Left lobe of liver (tissue), 2 donors: Measurements from ENCODE around the gene GRID2. TPM values are rescaled to one million over a fixed set of nuclear protein-coding genes. Genes with fewer than 3 reads are reported as not detected.

ENCODE experiments used
- ATAC-seq: fragments of 200-7000 bp; cut with Tn5 transposase; one replicate; pipeline ENCODE4 v1.9.1; 2020; ENCODE audit warnings: mild to moderate bottlenecking, moderate library complexity
- DNase-seq: peaks from one replicate; pipeline ENCODE4 v3.0.0-alpha.2; 2020; ENCODE audit warnings: low spot score
- total RNA-seq: library from RNA; stranded (reverse); gene quantifications from one replicate; pipeline ENCODE4 v1.2.1, GENCODE V29; 2021
- donor health status: DM: no; HTN: no; CAD: no; lungs with moderate emphysema.
- donor health status: DM: no; HTN: yes; CAD: no.

The GRID2 gene
- total RNA-seq, 1 donor from 2014 or later = not detected

GRCh38 chr4:93053140-93053539 lies 749.4 kb downstream of the GRID2 start:
- ATAC-seq (no peak), DNase-seq (no peak)

GRCh38 chr4:93061826-93062225 lies 758.1 kb downstream of the GRID2 start:
- no peak for DNase-seq
- ATAC-seq = no peak

DNA sequence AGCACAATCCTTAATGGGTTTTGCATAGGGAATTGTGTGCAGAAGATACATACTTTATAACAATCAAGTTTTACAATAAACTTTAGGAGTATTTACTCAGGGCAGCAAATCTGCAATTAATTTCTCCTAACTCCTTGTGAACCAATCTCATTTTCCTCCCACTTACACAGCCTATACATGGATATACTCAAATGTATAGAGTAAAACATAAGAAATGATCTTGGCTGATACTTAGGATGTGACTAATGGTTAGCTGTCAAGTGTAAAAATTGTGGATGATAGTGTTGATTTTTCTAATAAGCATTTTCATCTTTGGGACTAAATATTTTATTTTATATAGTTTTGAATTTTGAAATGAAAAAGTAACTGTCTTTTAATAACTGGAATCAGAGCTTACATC lies 759.6 kb downstream of the GRID2 start:
- ATAC-seq (no peak), DNase-seq (no peak)

DNA sequence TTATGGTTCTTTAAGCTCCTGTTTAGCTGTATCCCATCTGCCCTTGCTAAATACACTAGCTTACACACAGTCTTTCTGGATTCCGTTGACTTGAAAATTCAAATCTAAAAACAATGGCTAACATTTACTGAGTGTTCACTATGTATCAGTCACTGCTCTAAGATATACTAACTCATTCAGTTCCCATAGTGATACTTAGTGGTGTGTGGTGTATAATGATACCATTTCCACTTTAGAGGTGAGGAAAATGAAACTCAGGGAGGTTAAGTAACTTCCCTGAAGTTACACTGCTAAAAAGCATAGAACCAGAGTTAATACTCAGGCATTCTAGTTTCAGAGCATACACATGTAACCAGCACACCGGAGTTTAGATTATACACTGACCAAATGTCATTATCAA lies 762.0 kb downstream of the GRID2 start:
- ATAC-seq (no peak), DNase-seq (no peak)

- DNase-seq (no peak), ATAC-seq (no peak)
Observed at GRCh38 chr4:93066749-93067148, 763.0 kb downstream of the GRID2 start.

DNA sequence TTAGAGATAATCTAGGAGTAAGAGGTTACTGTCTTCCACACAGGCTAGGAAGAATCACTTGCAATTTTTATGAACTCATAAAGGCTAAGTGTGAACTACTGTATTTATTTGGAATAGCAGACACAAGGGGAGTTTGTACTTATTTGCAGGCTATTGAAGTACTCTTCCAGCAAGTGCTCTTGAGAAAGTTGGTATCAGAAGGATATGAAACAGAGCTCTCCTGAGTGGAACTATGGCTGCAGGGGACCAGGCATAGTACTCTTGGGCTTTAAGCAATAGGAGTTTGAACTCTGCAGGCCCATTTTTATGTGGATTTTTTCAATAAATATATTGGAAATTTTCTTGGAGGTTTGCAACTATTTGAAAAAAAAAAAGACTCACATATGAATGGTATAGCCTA lies 768.5 kb downstream of the GRID2 start:
- no peak for ATAC-seq
- DNase-seq = no peak

GRCh38 chr4:93080316-93080715 lies 776.5 kb downstream of the GRID2 start:
- no peak for ATAC-seq
- DNase-seq = no peak

- no peak for ATAC-seq
- DNase-seq = no peak
Observed at GRCh38 chr4:93084599-93085305, 781.0 kb downstream of the GRID2 start.

GRCh38 chr4:93086356-93086755 lies 782.6 kb downstream of the GRID2 start:
- no peak for DNase-seq
- ATAC-seq = no peak

- no peak for ATAC-seq
- no peak for DNase-seq
Observed at GRCh38 chr4:93092765-93093164, 789.0 kb downstream of the GRID2 start.

- DNase-seq = no peak
- no peak for ATAC-seq
Observed at GRCh38 chr4:93103042-93103441, 799.3 kb downstream of the GRID2 start.

- ATAC-seq = no peak
- no peak for DNase-seq
Observed at GRCh38 chr4:93116624-93117023, 812.9 kb downstream of the GRID2 start.

GRCh38 chr4:93127489-93127888 lies 823.7 kb downstream of the GRID2 start:
- no peak for DNase-seq
- ATAC-seq = no peak

GRCh38 chr4:93132631-93133030 lies 828.9 kb downstream of the GRID2 start:
- ATAC-seq (no peak), DNase-seq (no peak)

DNA sequence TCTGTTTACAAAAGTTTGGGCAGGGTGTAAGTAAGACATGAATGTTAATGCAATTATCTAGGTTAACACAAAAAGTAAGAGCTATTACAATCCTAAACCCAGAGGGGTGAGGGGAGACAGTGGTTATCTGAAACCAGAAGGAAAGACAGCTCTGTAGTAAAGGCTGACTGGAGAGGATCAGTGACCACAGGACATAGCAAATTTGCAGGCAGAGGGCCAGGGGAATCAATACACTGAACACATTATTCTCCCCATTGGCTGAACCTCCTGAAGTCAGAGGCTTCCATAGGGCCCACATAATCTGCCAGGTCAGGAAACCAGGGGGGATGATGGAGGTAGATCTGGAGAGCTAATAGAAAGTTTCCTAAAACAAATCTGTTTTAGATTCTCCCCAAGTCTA lies 835.4 kb downstream of the GRID2 start:
- no peak for DNase-seq
- ATAC-seq = no peak

DNA sequence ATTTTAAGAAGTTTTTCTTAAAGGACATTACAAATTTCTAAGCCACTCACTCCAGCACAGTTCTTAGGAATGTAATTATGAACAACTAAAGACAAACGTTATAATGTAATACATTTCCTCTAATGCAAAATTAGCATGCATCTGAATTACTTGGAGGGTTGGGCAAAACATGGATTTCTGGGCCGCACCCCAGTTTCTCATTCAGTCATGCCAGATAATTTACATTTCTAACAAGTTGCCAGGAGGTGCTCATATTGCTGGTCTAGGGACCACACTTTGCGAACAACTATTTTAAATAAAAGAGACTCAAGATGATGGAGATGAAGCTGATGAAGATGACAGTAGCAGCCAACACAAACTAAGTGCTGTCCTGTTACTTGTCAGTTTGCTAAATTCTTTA lies 840.1 kb downstream of the GRID2 start:
- DNase-seq (no peak), ATAC-seq (no peak)

DNA sequence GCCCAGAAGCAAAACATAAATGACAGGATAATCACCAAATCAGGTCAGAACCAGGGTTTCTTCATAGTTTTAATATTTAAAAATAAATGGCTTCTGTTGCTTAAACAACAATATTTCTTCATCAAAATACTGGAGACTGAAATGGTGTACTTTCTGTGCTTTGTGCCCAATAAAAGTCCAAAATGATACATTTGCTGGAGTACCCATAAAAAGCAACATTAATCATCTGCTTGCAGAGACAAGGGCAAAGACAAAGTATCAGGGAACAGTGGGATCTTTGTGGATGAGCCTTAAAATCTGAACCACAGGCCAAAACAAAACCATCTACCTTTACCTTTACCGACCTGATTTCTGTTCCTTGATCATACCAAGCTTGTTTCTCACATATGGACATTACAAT lies 840.9 kb downstream of the GRID2 start:
- DNase-seq (no peak), ATAC-seq (no peak)

- DNase-seq (no peak), ATAC-seq (no peak)
Observed at GRCh38 chr4:93147524-93148212, 843.9 kb downstream of the GRID2 start.

DNA sequence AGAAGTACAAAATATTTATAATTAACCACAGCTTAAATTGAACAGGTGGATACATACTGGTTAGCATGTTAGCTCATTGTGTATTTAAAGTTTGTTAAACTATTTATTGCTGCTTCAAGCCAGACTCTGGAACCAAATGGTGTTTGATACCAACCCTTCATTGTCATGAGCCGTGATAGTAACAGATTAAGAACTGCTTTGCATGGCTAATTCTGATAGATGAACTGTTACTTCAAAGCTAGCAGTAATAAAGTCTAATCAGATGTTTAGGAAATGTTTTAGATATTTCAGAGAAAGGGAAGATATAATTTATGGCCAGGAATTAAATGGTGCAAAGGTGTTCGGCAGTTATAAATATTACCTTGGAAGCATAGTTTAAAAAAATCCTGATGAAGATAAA lies 848.7 kb downstream of the GRID2 start:
- no peak for DNase-seq
- no peak for ATAC-seq

- DNase-seq (no peak), ATAC-seq (no peak)
Observed at GRCh38 chr4:93157986-93158385, 854.2 kb downstream of the GRID2 start.

- no peak for DNase-seq
- ATAC-seq = no peak
Observed at GRCh38 chr4:93168053-93168452, 864.3 kb downstream of the GRID2 start.

- no peak for ATAC-seq
- DNase-seq = no peak
Observed at GRCh38 chr4:93169966-93170365, 866.2 kb downstream of the GRID2 start.

GRCh38 chr4:93174598-93174997 lies 870.8 kb downstream of the GRID2 start:
- DNase-seq (no peak), ATAC-seq (no peak)
